RCC 7860 (cell line): Measurements from ENCODE around the gene KLF12.

Experiments
- DNase-seq: peaks from one replicate; pipeline ENCODE4 v3.0.0-alpha.2; 2015; ENCODE audit warnings: low spot score
- FAIRE-seq: peaks from 2 replicates; lab custom pipeline; 2012; peaks lifted over from hg19 to GRCh38; lab: Jason Lieb, UNC

The KLF12 gene

DNA sequence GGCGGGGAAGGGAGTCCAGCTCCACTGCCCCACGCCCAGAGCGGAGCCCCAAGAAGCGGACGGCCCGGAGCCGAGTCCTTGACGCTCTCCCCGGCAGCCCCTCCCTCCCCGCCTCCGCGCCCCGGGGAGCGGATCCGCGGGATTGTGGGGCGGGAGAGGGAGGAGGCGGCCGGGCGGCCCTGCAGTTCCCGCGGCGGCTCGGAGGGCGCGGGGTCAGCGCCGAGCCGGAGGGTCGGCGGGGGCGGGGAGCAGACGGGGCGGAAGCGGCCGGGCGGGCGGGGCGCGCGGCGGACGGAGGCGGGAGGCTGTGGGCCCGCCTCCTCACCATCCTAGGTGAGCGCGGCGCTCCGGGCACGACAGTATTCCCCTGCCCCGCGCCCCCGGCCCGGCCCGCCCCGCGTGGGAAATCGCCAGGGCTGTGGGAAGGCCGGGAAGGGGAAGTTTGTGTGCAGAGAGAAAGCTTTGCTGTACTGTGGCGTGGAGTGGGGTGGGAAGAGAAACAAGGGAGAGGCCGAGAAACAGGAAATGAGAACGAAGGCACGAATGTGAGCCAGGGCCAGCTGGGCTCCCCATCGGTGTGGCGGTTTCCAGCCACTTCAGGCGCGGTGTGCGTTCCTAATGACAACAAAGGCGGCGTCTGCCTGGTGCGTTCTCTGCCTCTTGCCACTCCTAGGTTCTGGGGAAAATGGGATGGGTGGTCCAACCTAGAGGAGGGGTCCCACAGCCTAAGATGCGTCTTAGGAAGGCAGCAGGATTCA, 1.3 kb upstream of the KLF12 start:
- FAIRE-seq: no peak
- peak; percentile 45 for DNase-seq

DNA sequence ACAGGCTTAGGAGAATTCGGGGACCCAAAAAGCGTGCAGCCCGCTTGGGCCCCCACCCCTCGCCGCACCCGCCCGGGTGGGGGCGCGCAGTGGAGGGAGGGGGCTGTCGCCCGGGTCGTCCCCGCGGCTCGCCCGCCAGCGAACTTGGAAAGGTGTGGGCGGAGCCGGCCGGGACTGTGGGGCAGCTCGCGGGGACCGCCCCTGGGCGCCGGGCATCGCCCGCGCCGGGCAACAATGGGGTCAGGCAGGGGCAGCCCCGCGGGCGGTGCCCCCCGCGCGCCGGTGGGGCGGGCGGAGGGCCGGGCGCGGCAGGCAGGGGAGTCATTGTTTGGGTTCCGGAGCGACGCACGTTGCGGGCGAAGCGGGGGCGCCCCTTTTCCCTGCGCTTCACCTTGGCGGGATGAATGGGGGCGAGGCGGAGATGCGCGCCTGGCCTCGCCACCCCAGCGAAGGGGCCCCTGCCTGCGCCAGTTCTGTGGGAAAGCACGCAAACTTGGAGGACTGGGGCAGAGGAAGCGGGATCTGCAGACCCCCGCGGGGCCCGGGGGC, 647 bp upstream of the KLF12 start:
- peak; percentile 23 for DNase-seq
- FAIRE-seq: no peak

DNA sequence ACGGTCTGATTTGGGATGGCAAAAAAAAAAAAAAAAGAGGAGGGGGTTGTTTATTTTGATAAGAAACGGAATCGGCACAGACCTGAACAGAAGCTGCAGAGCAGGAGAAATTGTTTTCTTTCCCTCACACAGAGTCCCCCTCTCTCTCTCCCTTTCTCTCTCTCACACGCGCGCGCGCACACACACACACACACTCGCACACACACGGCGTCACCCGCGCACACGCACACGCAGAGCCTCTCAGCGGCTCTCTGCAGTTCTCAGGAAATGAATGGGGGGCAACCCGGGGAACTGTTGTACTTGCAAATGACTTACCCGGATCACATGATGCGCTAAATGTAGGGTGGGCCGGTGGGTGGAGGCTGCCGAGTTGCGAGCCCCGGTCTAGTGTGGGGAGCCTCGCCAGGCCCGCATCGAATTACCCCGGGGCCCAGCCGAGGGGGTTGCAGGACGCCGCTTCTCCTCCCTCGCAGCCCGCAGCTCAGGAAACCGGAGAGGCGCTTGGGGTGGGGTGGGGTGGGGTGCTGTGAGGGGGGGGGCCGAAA, 475 bp downstream of the KLF12 start:
- FAIRE-seq (no peak), DNase-seq (peak; percentile 60)

DNA sequence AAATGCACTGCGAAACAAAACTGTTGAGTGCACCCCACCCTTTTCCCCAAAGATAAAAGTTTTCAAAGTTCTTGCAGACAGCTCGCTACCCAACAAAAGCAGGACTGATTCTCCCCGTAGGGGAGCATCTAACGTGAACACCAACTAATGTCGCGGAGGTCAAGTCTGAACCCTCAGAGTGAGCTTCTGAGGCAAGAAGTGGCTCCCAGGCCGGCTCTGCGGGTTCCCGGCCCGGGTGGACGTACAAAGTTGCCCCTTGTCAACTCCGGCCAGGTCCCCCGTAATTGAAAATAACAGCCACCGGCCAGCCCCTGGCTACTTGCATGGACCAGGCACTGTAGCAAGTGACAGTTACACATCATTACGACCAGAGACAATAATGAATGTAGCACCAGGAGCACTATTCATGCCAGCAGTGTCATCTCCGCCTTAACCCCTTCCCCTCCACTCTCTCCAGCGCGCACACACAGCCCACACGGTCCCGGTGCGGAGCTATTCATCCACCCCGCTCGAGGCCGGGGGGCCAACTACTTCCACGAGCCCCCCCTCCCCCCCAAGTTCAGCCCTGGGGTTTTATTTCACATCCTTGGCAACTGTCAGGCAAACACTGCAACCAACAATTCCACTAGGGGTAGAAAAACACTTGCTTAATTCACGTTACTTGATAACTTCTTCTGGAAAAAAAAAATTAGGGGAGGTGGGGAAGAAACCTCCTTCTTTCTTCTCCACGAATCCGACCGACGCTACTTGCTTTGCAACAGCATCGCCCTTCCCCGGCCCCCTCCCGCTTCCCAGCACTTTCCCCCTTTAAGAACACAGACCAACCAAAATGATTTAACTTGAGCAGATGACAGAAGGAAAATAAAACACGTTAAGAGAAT, 1.2 kb downstream of the KLF12 start:
- FAIRE-seq (no peak), DNase-seq (no peak)

DNA sequence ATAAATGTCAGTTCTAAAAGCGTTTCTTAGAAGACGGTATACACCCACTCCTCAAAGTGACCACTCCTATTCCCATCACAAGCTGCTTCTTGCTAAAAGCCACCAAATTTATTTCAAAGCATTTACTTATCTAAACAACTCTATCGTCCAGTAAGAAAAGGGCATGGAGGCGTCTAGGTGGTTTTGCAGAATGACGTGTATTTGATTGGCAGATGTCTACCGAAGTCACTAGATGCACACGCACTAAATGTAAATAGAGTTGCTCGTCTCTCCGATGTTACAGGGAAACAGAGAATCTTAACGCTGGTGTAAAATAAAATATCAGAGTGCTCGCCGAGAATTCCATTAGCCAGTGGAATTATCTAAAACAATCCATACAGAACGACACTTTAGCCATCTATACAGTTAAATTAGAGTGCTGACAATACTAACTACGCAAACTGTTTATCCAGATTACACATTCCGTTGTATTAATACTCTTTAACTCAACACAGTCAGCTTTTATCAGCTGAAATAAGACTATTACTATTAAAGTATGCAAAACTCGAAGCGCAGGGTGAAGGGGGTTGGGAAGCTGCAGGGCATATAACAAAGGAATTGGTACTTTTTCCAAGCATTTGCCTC, 1.9 kb downstream of the KLF12 start:
- DNase-seq (no peak), FAIRE-seq (no peak)

DNA sequence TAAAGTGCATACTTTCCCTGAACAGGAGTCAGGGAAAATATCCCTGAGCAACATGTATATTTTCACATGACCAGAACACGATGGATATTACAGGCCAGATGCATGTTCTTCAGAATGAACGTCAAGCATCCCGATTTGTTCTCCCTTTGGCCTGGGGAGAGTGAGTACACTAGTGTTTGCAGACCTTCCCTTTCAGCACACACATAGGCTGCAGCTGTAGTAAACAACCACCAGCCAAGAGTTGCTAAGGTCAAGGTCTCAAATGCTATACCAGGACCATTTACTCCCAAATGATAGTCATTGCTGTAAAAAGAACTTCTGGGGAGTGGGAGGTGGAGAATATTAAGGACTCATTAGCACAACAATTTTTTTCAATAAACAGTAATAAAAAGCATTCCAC, 3.0 kb downstream of the KLF12 start:
- FAIRE-seq (no peak), DNase-seq (no peak)

DNA sequence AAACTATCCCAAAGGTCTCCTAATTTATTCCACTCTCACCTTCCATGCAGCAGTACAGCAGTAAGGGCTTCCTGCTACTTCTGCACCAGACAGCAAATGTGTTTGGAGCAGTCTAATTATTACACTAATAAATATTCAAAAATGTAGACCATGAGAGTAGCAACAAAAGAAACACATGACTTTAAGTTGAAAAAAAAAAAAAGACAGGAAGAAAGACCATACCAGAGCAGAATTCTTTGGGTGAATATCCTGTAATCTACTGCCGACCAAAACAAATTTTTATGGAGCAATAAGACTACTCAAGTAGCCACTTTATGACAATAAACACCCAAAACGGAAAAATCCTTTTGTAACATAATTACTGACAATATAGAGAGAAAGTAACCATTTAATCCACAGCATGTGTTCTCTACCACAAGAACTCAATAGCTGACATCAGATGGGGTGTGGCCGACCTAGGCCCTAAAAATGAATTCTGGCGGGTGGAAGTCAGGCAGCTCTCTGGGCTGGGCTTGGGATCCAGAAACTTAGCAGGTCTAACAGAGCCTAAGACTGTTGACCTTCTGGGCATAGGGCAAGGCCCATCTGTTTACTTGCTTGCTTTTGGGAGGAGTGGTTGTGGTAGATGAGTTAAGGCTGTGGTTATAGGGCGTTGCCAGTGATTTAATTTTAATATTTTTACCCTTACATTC, 4.6 kb downstream of the KLF12 start:
- no peak for DNase-seq
- FAIRE-seq: no peak

DNA sequence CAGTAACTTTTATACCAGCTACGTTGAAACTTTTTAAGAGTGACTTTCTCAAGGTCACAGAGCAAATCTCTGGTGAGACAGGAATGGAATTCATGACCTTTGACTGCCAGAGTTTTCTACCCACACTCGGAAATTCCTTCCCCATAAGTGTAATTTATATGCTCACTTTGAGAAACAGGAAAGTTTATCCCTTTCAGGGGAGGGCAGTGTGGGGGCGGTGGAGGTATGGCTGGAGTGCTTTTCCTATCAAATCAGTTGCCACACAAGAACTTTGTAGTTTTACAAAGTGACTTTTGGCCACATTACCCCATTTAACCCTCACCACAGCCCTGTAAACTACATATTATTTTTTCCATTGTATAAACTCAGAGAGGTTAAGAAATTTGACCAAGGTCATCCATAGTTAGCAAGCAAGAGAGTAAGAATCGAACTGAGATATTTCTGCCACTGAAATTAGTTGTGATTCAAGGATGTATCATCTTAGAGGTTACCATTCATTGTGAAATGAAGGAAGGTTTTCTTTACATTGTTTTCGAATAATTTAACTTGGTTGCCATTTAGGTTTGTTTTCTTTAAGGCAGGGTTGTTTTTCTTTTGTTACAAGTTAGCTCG, 5.9 kb downstream of the KLF12 start:
- peak; percentile 17 for DNase-seq
- FAIRE-seq: peak; percentile 75

DNA sequence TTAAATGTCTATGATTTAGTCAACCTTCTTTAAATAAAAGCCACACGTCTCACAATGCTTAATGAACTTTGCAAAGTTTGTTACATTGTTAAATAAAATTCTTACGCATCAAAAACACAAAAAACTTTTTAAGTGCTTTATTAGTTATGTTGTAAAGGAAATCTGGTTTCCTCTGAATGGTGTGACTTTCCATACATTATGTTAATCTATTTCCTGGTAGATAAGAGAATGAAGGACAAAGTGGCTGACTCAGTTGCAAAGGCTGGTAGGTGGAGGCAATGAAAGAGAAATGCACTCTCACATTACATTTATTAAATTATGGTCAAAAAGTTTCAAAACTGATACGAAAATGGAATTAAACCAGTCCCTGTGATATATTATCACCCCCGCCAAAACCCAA, 15.9 kb downstream of the KLF12 start:
- FAIRE-seq (no peak), DNase-seq (no peak)

DNA sequence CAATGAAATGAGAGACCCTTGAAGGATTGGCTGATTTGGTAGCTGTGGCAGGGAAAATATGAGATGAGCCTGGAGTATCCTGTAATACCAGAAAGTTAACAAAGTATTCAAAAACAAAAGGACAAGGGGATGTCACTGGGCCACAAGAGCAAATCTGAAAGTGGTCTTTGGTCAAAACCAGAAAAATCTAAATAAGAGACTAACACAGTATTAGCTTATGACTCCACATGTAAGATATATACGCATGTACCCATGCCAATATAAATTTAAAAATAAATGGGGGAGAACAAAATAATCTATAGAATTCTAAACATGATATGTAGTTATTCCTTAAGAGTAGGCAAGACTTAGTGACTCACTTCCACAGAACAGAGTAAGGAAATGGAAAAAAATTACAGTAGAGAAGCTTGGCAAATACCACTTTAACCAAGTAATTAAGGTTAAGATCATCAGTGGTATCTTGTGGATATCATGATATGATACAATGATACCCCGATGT, 16.9 kb downstream of the KLF12 start:
- DNase-seq (no peak), FAIRE-seq (no peak)

DNA sequence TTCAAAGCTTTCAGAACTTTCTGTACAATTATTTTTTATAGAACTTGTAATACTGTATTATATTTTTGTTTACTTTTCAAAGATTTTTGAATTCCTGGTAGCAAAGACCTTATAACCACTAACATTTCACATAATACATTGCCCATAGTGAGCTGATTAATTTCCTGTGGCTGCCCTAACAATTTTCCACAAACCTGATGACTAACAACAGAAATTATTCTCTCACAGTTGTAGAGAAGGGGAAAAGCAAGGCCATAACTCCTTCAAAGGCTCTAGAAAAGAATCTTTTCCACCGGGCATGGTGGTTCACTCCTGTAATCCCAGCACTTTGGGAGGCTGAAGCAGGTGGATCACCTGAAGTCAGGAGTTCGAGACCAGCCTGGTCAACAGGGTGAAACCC, 19.1 kb downstream of the KLF12 start:
- DNase-seq (peak; percentile 53), FAIRE-seq (peak; percentile 81)

DNA sequence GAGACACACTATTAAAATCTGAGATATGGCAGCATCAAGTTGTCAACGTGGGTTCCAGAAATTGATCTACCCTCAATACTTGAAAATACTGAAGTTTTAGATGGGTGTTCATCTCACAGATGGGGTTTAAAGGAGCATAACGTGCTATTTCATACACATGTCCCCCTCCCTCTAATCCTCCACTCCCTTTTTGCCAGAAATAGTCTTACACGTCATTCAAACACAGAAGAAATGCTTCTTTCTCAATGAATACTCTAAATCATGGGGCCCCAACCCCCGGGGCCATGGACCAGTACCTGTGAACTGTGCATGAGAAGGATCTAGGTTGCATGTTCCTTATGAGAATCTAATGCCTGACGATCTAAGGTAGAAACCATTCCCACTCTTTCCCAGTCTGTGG, 19.6 kb downstream of the KLF12 start:
- DNase-seq (no peak), FAIRE-seq (no peak)

DNA sequence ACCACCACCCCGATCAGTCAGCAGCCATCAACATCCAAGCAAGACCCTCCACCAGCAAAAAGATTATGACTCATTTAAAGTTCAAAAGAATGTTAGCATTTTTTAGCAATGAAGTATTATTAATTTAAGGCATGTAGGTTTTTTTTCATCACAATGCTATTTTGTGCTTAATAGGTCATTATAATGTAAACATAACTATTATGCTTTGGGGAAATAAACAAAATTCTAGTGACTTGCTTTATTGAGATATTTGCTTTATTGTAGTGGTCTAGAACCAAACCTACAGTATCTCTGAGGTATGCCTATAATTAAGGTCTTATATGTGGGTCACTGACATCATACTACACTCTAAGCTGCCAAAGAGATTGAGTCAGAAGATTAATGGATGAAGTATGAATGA, 20.0 kb downstream of the KLF12 start:
- DNase-seq: peak; percentile 20
- peak; percentile 31 for FAIRE-seq

DNA sequence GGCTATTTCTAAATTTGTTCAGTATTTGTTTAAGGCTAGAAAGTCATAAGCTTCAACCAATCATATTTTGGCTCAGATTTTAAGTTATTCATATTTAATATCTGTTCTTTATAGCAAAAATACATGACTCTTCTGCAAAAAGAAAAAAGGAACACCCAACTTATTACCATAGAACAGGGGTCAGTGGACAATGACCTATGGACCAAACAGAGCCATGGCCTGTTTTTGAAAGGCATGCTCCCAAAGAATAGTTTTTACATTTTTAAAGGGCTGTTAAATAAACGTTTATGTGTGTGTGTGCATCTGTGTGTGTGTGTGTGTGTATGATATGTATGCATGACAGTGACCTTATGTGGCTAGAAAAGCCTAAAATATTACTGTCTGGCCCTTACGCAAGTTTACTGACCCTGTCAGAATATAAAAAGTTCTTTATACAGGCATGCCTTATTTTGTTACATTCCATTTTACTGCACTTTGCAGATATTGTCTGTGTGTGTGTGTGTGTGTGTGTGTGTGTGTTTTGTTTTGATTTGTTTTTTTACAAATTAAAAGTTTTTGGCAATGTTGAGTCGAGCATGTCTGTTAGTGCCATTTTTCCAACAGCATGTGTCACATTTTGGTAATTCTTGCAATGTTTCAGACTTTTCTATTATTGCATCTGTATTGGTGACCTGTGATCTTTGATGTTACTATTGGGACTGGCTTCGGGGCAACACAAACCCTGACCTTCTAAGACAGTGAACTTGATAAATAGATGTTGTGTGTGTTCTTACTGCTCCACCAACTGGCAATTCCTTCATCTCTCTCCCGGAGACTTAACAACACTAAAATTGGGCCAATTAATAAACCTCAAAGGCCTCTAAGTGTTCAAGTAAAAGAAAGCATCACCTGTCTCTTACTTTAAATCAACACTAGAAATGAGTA, 22.0 kb downstream of the KLF12 start:
- no peak for FAIRE-seq
- DNase-seq: no peak

DNA sequence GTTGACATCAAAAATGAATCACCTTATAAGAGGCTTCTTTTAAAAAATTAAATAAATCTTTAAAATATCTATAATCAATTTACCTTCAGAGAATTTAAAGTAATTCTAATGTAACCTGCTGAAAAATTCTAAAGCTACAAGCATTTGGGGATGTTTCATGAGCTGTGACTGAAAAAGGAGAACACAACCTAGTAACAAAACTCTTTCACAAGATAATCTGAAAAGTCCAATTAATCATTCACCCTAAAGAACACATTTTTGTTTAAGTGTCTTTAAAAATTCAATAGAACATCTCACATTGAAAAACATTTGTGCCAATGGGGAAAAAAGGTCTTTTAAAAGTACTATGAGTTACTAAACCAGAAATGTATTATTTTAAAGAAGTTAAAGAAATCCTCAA, 22.8 kb downstream of the KLF12 start:
- DNase-seq: no peak
- FAIRE-seq: peak; percentile 65

DNA sequence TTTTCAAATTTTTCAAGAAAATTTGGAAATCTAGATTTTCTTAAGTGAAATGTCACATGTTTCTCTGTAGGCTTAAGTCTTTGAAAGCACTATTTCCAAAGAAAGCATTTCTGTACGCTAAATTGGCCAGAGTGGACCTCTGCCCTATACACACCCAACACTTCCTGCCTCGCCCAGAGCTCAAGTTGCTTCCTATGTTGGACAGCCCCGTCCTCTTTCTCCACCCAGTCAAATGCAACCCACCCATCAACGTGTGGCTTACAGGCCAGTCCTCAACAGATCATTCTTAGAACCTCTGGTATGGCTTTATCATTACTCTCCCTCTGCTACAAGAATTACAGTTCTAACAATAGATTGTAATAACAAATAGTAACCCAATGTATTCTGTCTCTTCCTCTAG, 24.2 kb downstream of the KLF12 start:
- no peak for FAIRE-seq
- DNase-seq: no peak

DNA sequence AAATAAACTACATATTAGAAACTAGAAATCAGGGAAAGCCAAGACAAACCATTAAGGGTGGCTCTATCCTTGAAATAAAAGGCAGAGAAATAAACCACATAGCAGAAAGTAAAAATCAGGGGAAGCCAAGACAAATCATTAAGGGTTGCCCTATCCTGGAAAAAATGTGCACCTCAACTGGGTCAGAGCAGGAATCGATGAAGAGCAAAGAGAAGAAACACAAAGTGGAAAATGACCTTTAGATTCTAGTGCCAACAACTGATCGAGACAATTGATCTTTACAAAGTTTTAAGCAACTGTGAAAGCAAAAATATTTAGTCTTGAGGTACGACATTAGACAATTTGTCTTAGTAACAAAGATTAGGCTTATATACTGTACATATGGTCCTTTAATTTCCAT, 26.6 kb downstream of the KLF12 start:
- FAIRE-seq (no peak), DNase-seq (no peak)

DNA sequence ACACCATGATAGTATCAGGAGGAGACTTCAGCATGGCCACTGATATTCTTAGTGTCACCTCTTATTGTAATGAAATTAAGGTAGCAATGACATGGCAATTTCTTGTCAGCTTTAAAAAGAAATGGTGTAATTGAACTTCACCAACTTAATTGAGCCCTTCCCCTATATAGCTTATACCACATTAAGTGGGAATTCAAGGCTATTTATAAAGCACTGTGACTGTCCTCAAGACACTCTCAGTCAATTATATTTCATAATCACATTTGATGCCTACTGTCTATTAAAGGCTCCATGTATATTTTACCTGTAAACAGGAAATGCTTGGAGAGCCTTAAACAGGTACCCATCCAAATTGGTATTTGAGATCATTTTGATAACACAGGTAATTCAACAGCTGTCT, 28.3 kb downstream of the KLF12 start:
- DNase-seq: no peak
- no peak for FAIRE-seq
